MM.1S (cell line): ENCODE measurements around the gene SSUH2.

Experiments
- DNase-seq: peaks from one replicate; pipeline ENCODE4 v3.0.0-alpha.2; 2015
- H2AFZ ChIP-seq: fragments of 300-600 bp; sonication (generic); 2 replicates; pipeline ENCODE4 v1.6.0; 2016; ENCODE audit warnings: antibody characterized with exemption, low read length
- H3F3A ChIP-seq: fragments of 300-600 bp; sonication (generic); 2 replicates; pipeline ENCODE4 v1.6.1; 2016; ENCODE audit warnings: mild to moderate bottlenecking, antibody characterized with exemption, low read length, moderate library complexity, mixed read lengths; ENCODE audit not compliant: insufficient read depth
- H3K27ac ChIP-seq: fragments of 300-600 bp; sonication (generic); 2 replicates; pipeline ENCODE4 v1.5.1; 2016; ENCODE audit warnings: mild to moderate bottlenecking, low read length
- H3K27me3 ChIP-seq: fragments of 300-600 bp; sonication (generic); replicated peaks from 2 replicates; pipeline ENCODE4 v1.6.0; 2016; ENCODE audit warnings: low read length; ENCODE audit not compliant: insufficient read depth
- H3K36me3 ChIP-seq: fragments of 300-600 bp; sonication (generic); replicated peaks from 2 replicates; pipeline ENCODE4 v1.6.1; 2016; ENCODE audit warnings: mild to moderate bottlenecking, low read length, mixed read lengths; ENCODE audit not compliant: insufficient read depth
- H3K4me1 ChIP-seq: fragments of 300-600 bp; sonication (generic); 2 replicates; pipeline ENCODE4 v1.6.1; 2016; ENCODE audit warnings: low read length, mixed read lengths
- H3K4me2 ChIP-seq: fragments of 300-600 bp; sonication (generic); 2 replicates; pipeline ENCODE4 v1.6.0; 2016; ENCODE audit warnings: low read depth, low read length
- H3K4me3 ChIP-seq: fragments of 300-600 bp; sonication (generic); 2 replicates; pipeline ENCODE4 v1.5.1; 2016; ENCODE audit warnings: low read length, mixed read lengths
- H3K79me2 ChIP-seq: fragments of 300-600 bp; sonication (generic); 2 replicates; pipeline ENCODE4 v1.6.1; 2016; ENCODE audit warnings: mixed run types, low read length, mixed read lengths
- H3K9ac ChIP-seq: fragments of 300-600 bp; sonication (generic); 2 replicates; pipeline ENCODE4 v1.6.1; 2016; ENCODE audit warnings: low read length, mixed read lengths
- H3K9me2 ChIP-seq: fragments of 300-600 bp; sonication (generic); replicated peaks from 2 replicates; pipeline ENCODE4 v1.6.1; 2016; ENCODE audit warnings: mild to moderate bottlenecking, low read length, mixed read lengths; ENCODE audit not compliant: insufficient read depth
- H3K9me3 ChIP-seq: fragments of 300-600 bp; sonication (generic); replicated peaks from 2 replicates; pipeline ENCODE4 v1.6.1; 2016; ENCODE audit warnings: mild to moderate bottlenecking, low read length, mixed read lengths; ENCODE audit not compliant: insufficient read depth
- H4K20me1 ChIP-seq: fragments of 300-600 bp; sonication (generic); 2 replicates; pipeline ENCODE4 v1.6.1; 2016; ENCODE audit warnings: mild to moderate bottlenecking, low read length, moderate library complexity, mixed read lengths; ENCODE audit not compliant: insufficient read depth
- EZH2 ChIP-seq: fragments of 300-600 bp; sonication (generic); optimal IDR thresholded peaks from 2 replicates; pipeline ENCODE3; 2017; ENCODE audit warnings: low read depth, mild to moderate bottlenecking, antibody characterized with exemption, low read length, mixed read lengths
- EZH2phosphoT487 ChIP-seq: fragments of 300-600 bp; sonication (generic); IDR thresholded peaks from 2 replicates; pipeline ENCODE4 v1.6.1; 2018; ENCODE audit warnings: antibody characterized with exemption, low read length
- TF ChIP-seq, protein P1 (sequence below): fragments of 300-600 bp; sonication (generic); IDR thresholded peaks from 2 replicates; pipeline ENCODE4 v1.5.1; 2016; ENCODE audit warnings: antibody characterized with exemption, low read length, mixed read lengths

SSUH2 gene

GRCh38 chr3:8646313-8646938 lies 1.8 kb upstream of the SSUH2 start:
- Histone ChIP-seq H3K79me2 (no peaks in the 10 kb centered on the region), H3K4me3 (no peak overlapping the region), H3K36me3 (no peaks in the 10 kb centered on the region), H2AFZ (no peak overlapping the region), H3K9me3 (no peaks in the 10 kb centered on the region), H3K9ac (no peak overlapping the region), H4K20me1 (no peaks in the 10 kb centered on the region), H3K27ac (no peak overlapping the region), H3K4me1 (no peaks in the 10 kb centered on the region), H3K4me2 (no peak overlapping the region), H3K9me2 (no peaks in the 10 kb centered on the region), H3K27me3 (no peaks in the 10 kb centered on the region), H3F3A (no peaks in the 10 kb centered on the region)
- TF ChIP-seq EZH2phosphoT487 (no peak), EZH2 (no peak)
- TF ChIP-seq, protein P1, sequence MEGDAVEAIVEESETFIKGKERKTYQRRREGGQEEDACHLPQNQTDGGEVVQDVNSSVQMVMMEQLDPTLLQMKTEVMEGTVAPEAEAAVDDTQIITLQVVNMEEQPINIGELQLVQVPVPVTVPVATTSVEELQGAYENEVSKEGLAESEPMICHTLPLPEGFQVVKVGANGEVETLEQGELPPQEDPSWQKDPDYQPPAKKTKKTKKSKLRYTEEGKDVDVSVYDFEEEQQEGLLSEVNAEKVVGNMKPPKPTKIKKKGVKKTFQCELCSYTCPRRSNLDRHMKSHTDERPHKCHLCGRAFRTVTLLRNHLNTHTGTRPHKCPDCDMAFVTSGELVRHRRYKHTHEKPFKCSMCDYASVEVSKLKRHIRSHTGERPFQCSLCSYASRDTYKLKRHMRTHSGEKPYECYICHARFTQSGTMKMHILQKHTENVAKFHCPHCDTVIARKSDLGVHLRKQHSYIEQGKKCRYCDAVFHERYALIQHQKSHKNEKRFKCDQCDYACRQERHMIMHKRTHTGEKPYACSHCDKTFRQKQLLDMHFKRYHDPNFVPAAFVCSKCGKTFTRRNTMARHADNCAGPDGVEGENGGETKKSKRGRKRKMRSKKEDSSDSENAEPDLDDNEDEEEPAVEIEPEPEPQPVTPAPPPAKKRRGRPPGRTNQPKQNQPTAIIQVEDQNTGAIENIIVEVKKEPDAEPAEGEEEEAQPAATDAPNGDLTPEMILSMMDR: no peak
- DNase-seq: no peak

DNA sequence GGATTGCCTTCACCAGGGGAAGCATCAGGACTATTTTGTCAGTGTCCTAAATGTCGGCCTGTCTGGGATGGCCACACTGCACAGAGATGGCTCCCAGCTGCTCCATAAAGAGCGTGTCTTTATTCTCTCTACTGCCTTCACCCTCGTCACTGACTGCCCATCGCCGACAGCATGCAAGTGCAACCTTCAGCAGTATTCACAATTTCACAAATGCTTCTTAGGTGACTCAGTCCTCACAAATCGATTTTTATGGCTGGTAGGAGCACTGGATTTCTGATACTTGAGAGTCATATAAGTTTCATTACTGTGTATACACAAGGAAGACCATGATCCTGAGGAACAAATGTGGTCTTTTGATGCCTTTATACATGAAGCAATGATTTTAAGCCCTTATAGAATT lies 1.1 kb upstream of the SSUH2 start:
- no peaks in the 10 kb centered on the region for H4K20me1 ChIP-seq
- no peaks in the 10 kb centered on the region for H3K27me3 ChIP-seq
- no peak overlapping the region for H3K27ac ChIP-seq
- no peak overlapping the region for H3K9ac ChIP-seq
- TF ChIP-seq EZH2 (no peak), EZH2phosphoT487 (no peak)
- TF ChIP-seq, protein P1: no peak
- no peak overlapping the region for H3K4me2 ChIP-seq
- H2AFZ ChIP-seq: no peak overlapping the region
- no peaks in the 10 kb centered on the region for H3K4me1 ChIP-seq
- no peaks in the 10 kb centered on the region for H3F3A ChIP-seq
- DNase-seq: no peak
- no peaks in the 10 kb centered on the region for H3K9me2 ChIP-seq
- no peaks in the 10 kb centered on the region for H3K9me3 ChIP-seq
- no peaks in the 10 kb centered on the region for H3K79me2 ChIP-seq
- no peaks in the 10 kb centered on the region for H3K36me3 ChIP-seq
- H3K4me3 ChIP-seq: no peak overlapping the region

GRCh38 chr3:8643693-8644365 lies 769 bp downstream of the SSUH2 start:
- DNase-seq: no peak
- no peak overlapping the region for H2AFZ ChIP-seq
- H3K4me3 ChIP-seq: no peak overlapping the region
- no peaks in the 10 kb centered on the region for H3K4me1 ChIP-seq
- H3K9me2 ChIP-seq: no peaks in the 10 kb centered on the region
- no peaks in the 10 kb centered on the region for H3K27me3 ChIP-seq
- H3F3A ChIP-seq: no peaks in the 10 kb centered on the region
- H3K4me2 ChIP-seq: no peak overlapping the region
- H3K9me3 ChIP-seq: no peaks in the 10 kb centered on the region
- no peaks in the 10 kb centered on the region for H4K20me1 ChIP-seq
- no peaks in the 10 kb centered on the region for H3K36me3 ChIP-seq
- TF ChIP-seq EZH2 (no peak), EZH2phosphoT487 (no peak)
- TF ChIP-seq, protein P1: no peak
- no peak overlapping the region for H3K27ac ChIP-seq
- H3K79me2 ChIP-seq: no peaks in the 10 kb centered on the region
- no peak overlapping the region for H3K9ac ChIP-seq
